GM13976 (cell line): ENCODE data around the gene KCNJ6.
A peak's percentile ranks its signal among the peaks of the same experiment; 100 is the strongest.

ENCODE experiments used
- DNase-seq: peaks from one replicate; pipeline ENCODE4 v3.0.0; 2012; ENCODE audit warnings: low spot score
- CTCF ChIP-seq: IDR thresholded peaks from 2 replicates; pipeline ENCODE4 v1.5.1; 2012; ENCODE audit warnings: borderline replicate concordance, mild to moderate bottlenecking; ENCODE audit not compliant: insufficient read depth; ENCODE audit errors: extremely low read depth, missing control alignments, control extremely low read depth
- in situ Hi-C: fragments of 300-500 bp; cut with MboI; formaldehyde crosslinking; loops from one replicate; pipeline ENCODE4 v1.12.0; 2022; ENCODE audit warnings: low sequenced_read_pairs, mixed read lengths, inconsistent platforms; ENCODE audit not compliant: unreplicated experiment

KCNJ6 gene

GRCh38 chr21:37870221-37870620 lies 46.0 kb downstream of the KCNJ6 start:
- in situ Hi-C loops: no loop called here
- TF ChIP-seq CTCF: no peak
- no peak for DNase-seq

DNA sequence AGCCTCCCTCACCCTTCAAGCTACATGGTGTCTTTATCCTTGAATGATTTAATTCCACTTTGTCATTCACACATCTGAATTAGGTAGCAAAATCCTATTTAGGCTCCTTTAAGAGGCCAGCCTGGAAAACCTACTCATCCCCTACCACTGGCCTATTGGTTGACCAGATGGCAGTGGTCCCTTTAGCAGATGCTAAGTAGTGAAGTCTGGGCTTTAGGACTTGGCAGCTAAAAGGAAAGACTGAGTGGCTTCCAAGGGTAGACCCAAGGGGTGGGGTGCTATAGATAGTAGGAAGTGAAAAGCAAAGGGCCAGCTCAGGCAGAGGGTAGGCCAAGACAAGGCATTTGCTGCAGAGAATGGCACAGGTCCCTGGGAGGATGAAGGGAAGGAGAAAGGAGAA lies 46.6 kb downstream of the KCNJ6 start:
- TF ChIP-seq CTCF: no peak
- no peak for DNase-seq
- in situ Hi-C loops: no loop called here

DNA sequence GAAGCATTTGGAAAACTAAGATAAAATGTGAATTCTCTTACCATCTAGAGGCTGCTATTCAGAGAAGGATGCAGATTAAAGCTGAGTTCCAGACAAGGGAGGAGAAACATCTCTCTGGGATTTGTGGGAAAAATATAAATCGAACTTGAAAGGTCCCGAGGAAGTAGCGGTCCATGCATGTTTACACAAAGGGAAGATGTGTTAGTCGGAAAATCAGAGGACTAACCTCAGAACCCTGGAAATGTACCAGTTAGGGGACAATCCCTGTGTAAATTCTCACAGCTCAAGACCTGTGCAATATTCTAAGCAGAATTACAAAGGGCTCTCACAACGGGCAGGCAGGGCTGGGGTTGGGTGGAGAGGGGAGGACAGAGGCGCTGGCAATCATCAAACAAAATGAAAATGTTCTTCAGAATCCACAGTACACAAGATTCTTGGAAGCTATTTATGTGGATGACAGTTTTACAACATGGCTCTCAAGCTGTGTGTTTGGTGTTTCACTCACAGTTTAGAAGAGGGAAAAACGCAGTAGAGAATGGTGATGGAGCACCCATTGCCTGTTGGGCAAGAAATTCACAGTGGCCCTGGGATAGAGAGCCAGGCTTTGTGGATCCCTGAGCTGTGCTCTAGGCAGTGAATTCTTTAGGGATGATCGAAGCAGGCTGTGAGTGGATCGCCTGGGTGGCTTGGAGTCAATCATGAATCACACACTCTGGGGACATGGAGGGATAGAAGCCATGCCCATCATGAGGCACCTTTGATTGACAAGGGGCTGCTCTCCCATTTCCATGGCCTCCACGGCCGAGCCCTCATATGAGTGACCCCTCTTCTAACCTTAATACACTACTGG lies 47.6 kb downstream of the KCNJ6 start:
- in situ Hi-C loops: no loop called here
- DNase-seq: no peak
- no peak for TF ChIP-seq CTCF

GRCh38 chr21:37866027-37866426 lies 50.2 kb downstream of the KCNJ6 start:
- TF ChIP-seq CTCF: no peak
- in situ Hi-C loops: no loop called here
- DNase-seq: no peak

DNA sequence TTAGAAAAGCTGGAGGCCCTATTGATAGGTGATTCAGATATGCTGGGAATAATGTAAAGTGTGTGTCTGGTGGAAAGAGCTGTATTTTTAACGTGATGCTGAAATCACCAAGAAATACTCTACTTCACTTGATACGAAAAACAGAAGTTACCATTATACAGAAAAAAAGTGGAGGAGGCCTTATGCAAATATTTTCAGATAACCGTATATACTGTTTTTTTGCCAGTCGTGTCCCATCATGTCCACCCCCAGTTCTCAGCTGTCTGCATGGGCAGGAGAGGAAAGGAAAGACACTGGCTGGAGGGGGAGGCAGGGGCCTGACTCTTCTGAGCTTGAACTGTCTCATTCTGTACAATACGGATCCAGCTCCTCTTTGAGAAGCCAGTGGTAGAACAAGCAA lies 51.1 kb downstream of the KCNJ6 start:
- TF ChIP-seq CTCF: no peak
- in situ Hi-C loops: no loop called here
- no peak for DNase-seq

- no peak for DNase-seq
- TF ChIP-seq CTCF: no peak
- in situ Hi-C loops: no loop called here
Observed at GRCh38 chr21:37863842-37864241, 52.4 kb downstream of the KCNJ6 start.

DNA sequence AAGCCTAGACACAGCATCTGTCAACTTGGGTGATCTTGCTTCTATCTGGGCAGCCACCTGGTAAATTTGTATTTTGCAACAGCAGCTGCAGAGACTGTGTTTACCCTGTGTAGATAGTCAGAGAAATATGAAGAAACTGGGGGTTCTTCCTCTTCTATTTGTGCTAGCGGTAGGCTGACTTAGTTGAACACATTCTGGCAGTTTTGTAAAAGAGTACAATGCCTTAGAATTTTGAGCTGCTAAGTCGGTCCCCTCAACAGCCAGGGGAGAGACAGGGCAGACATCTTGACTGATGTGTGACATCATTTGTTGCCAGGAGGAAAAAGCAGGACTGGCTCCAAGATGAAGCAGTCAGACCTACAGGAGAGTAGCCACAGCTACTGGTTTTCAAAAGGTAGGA lies 53.7 kb downstream of the KCNJ6 start:
- in situ Hi-C loops: no loop called here
- peak; percentile 56 for DNase-seq
- no peak for TF ChIP-seq CTCF
